ENCODE results near the gene HOXC11.

DNA sequence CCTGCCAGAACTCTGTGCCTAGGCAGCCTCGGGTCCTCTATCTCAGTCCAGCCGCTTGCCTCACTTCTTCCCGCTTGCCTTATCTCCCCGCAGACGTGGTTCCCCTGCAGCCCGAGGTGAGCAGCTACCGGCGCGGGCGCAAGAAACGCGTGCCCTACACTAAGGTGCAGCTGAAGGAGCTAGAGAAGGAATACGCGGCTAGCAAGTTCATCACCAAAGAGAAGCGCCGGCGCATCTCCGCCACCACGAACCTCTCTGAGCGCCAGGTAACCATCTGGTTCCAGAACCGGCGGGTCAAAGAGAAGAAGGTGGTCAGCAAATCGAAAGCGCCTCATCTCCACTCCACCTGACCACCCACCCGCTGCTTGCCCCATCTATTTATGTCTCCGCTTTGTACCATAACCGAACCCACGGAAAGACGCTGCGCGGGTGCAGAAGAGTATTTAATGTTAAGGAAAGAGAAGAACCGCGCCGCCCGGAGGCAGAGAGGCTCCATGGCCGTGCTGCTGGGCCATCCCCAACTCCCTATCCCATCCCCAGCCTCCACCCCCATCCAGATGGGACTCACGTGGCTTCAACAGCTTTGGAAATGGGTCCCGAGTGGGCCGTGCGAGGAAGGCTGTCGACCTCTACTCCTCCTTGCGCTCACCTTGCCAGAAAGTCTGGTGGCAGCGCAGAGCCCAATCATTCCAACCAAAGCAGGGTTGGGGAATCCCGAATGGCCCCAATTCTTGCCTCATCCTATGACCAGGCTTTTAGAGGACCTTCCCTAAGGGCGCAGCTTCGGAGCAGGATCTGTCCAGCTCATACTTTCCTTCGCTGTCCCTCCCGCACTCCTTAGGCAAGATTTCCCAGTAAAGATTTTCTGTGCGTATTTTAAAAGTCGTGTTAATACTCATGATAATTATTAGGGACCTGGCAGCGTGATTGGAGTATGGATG is 27.7 kb upstream of the HOXC11 start:
- TF ChIP-seq POLR2A (IDR thresholded peaks at IDR 0.05; ENCODE audit: low read depth, low read length) (no peak), TAF1 (IDR thresholded peaks at IDR 0.05; ENCODE audit: borderline replicate concordance, low read depth, low read length) (no peak)

Data from GM12892 (cell line).